Activated CD8-positive, alpha-beta memory T cell treated with anti-CD3 and anti-CD28 coated beads, Interleukin-2, amount 10 ng/mL, durations not matched to agents 7 days and 5 days (primary cell): Measurements from ENCODE around the gene RASA3. TPM values are rescaled to one million over a fixed set of nuclear protein-coding genes. Genes with fewer than 3 reads are reported as not detected.

Experiments used
- ATAC-seq: fragments of 150-1000 bp; cut with Tn5 transposase; one replicate; pipeline ENCODE4 v1.10.0; 2021; ENCODE audit warnings: moderate library complexity
- CTCF ChIA-PET: fragments of 350-600 bp; sonication (Branson Sonifier 250); formaldehyde crosslinking; loops from one replicate; lab custom pipeline; 2021; ENCODE audit warnings: antibody characterized with exemption; lab: Charles Lee
- DNase-seq: peaks from one replicate; pipeline ENCODE4 v3.0.0-alpha.2; 2020
- H3K27ac Mint-ChIP-seq: one replicate; pipeline ENCODE4 v1.8.0; 2021; ENCODE audit warnings: mild to moderate bottlenecking, mixed read lengths
- H3K27me3 Mint-ChIP-seq: one replicate; pipeline ENCODE4 v1.8.0; 2021; ENCODE audit warnings: mixed read lengths
- H3K36me3 Mint-ChIP-seq: one replicate; pipeline ENCODE4 v1.8.0; 2021; ENCODE audit warnings: mild to moderate bottlenecking, mixed read lengths
- H3K4me1 Mint-ChIP-seq: one replicate; pipeline ENCODE4 v1.8.0; 2021; ENCODE audit warnings: mixed read lengths
- H3K4me3 Mint-ChIP-seq: one replicate; pipeline ENCODE4 v1.8.0; 2021; ENCODE audit warnings: mild to moderate bottlenecking, moderate library complexity, mixed read lengths
- H3K9me3 Mint-ChIP-seq: one replicate; pipeline ENCODE4 v1.8.0; 2022; ENCODE audit warnings: low read depth, mixed read lengths
- total RNA-seq, 2 experiments: library from RNA; stranded (reverse); gene quantifications; one replicate each; pipeline ENCODE4 v1.2.3, GENCODE V29; 2021

RASA3 gene
- total RNA-seq, 2 experiments from 2014 or later, result 16.3 to 49.2 TPM

- H3K4me3 Mint-ChIP-seq, result no peak overlapping the region
- no peaks in the 10 kb centered on the region for H3K36me3 Mint-ChIP-seq
- ATAC-seq (no peak), DNase-seq (no peak)
- no peaks in the 10 kb centered on the region for H3K4me1 Mint-ChIP-seq
- no peak overlapping the region for H3K27ac Mint-ChIP-seq
- peaks cover 55% of the 10 kb centered on the region for H3K27me3 Mint-ChIP-seq
- CTCF ChIA-PET, result interaction anchor here (1.1 kb wide), 1 partner anchor 289 kb away, joined by 3 read pairs; no protein-coding TSS in a partner anchor
- no peaks in the 10 kb centered on the region for H3K9me3 Mint-ChIP-seq
Observed at GRCh38 chr13:113937527-113938180, 194.8 kb downstream of the RASA3 start.

DNA sequence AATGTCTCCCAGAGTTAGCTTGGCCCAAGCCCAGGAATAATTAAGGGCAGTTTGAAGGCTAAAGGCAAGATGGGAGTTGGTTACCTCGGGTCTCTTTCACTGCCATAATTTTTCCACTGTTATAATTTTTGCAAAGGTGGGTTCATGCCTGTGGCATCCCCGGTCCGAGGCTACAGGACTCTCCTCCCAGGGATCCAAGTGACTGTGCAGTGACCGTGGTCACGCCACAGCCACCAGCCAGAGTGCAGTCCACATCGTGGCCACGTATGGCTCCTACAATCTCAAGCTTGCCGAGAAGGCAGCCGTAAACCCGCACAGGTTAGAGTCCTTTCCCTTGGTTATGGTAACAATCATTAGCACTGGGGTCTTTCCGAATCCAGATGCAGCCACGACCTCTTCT is 195.3 kb downstream of the RASA3 start:
- CTCF ChIA-PET, result interaction anchor here (1.1 kb wide), 1 partner anchor 289 kb away, joined by 3 read pairs; no protein-coding TSS in a partner anchor
- peaks cover 4% of the 10 kb centered on the region for H3K4me1 Mint-ChIP-seq
- ATAC-seq, result no peak
- H3K27me3 Mint-ChIP-seq, result peaks cover 60% of the 10 kb centered on the region
- no peaks in the 10 kb centered on the region for H3K36me3 Mint-ChIP-seq
- no peak overlapping the region for H3K27ac Mint-ChIP-seq
- no peak overlapping the region for H3K4me3 Mint-ChIP-seq
- no peaks in the 10 kb centered on the region for H3K9me3 Mint-ChIP-seq
- DNase-seq, result no peak

DNA sequence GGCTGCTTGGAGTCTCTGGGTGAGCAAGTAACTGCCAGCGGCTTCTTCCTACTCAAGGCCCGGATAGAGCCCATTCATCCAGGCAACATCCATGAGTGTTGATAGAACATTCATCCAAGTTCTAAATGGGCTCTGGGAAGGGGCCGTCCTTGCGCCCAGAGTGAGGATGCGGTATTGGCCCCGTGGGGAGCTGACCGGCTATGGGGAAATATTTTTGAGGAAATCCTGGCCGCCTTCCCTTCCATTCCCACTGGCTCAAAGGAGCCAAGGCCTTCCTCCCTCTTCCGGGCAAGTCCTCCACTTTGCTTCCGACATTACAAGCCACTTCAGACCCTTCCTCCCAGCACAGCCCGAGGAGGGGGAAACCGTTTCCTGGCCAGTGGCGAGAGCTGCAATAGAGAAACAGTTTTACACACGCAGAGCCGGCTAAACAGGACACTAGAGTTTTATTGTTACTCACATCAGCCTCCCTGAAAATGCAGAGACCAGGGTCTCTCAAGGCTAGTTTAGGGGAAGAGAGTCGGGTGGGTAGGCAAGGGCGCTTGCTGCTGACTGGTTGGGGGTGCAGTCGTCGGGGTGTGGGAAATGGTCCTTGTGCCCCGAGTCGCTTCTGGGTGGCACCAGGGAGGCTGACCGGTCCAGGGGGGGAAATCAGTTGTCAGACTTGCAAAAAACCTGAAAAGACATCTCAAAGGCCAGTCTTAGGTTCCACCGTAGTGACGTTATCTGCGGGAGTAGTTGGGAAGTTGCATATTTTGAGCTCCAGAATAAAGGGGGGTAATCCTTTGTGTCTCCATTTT is 196.1 kb downstream of the RASA3 start:
- Mint-ChIP-seq H3K27ac (no peak overlapping the region), H3K36me3 (no peaks in the 10 kb centered on the region), H3K9me3 (no peaks in the 10 kb centered on the region), H3K4me3 (no peak overlapping the region), H3K4me1 (peaks cover 11% of the 10 kb centered on the region), H3K27me3 (peaks cover 67% of the 10 kb centered on the region)
- CTCF ChIA-PET, result no interaction called here
- ATAC-seq (no peak), DNase-seq (no peak)

DNA sequence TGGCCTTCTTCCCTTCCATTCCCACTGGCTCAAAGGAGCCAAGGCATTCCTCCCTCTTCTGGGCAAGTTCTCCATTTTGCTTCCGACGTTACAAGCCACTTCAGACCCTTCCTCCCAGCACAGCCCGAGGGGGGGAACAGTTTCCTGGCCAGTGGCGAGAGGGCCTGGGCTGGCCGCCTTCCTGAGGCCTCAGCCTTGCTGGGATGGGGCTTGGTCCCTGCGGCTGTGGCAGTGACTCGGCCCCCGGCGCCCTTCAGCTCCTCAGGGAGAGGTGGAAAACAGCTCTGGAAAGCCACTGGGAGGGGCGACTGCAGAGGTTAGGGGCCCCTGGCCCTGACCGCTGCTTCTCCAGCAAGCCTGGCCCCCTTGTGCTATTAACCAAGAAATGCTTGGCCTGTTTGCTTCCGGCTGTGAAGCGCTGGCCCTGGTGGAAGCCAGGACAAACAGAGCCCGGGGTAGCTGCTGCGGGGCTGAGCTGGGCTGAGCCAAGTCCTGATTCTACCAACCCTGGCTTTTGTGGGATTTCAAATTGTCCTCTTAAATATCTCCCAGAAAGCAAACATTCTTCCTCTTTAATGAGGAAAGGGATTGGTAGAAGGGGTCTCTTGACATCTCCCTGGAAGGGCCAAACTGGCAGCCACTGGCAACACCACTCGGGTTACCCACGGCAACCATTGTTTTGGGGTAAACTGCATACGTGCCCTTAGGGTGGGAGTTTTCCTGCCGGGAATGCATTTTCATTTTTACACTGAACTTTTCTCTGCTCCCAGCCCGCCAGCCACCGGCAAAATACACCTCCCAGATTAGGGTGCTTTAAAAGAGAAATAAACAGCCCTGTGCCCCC is 197.2 kb downstream of the RASA3 start:
- no peak for DNase-seq
- ATAC-seq, result no peak
- Mint-ChIP-seq H3K27me3 (peaks cover 76% of the 10 kb centered on the region), H3K36me3 (no peaks in the 10 kb centered on the region), H3K4me3 (no peak overlapping the region), H3K9me3 (no peaks in the 10 kb centered on the region), H3K27ac (no peak overlapping the region), H3K4me1 (peaks cover 19% of the 10 kb centered on the region)
- CTCF ChIA-PET, result no interaction called here

DNA sequence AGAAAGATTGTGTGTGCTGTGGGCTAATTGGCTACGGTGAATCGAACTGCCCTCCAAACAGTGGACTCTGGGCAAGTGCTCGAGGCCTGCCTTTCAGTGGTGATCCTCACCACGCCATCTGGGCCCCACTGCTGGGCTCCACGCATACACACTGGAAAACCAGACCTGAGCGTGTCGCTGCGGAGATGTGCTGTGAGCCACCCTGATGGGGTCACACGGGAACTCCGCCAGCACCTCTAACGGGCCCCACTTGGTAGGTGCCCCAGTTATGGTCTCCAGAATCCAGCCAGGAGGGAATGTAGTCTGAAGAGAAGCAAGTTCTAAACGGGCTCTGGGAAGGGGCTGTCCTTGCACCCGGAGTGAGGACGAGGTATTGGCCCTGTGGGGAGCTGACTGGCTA is 197.8 kb downstream of the RASA3 start:
- peaks cover 83% of the 10 kb centered on the region for H3K27me3 Mint-ChIP-seq
- ATAC-seq (no peak), DNase-seq (no peak)
- H3K4me1 Mint-ChIP-seq, result peaks cover 19% of the 10 kb centered on the region
- H3K9me3 Mint-ChIP-seq, result no peaks in the 10 kb centered on the region
- no peak overlapping the region for H3K27ac Mint-ChIP-seq
- H3K4me3 Mint-ChIP-seq, result no peak overlapping the region
- CTCF ChIA-PET, result no interaction called here
- H3K36me3 Mint-ChIP-seq, result no peaks in the 10 kb centered on the region

- CTCF ChIA-PET, result no interaction called here
- no peak for DNase-seq
- Mint-ChIP-seq H3K4me1 (peaks cover 19% of the 10 kb centered on the region), H3K9me3 (no peaks in the 10 kb centered on the region), H3K27me3 (peaks cover 90% of the 10 kb centered on the region), H3K27ac (no peak overlapping the region), H3K36me3 (no peaks in the 10 kb centered on the region), H3K4me3 (no peak overlapping the region)
- no peak for ATAC-seq
Observed at GRCh38 chr13:113933901-113934300, 198.5 kb downstream of the RASA3 start.

DNA sequence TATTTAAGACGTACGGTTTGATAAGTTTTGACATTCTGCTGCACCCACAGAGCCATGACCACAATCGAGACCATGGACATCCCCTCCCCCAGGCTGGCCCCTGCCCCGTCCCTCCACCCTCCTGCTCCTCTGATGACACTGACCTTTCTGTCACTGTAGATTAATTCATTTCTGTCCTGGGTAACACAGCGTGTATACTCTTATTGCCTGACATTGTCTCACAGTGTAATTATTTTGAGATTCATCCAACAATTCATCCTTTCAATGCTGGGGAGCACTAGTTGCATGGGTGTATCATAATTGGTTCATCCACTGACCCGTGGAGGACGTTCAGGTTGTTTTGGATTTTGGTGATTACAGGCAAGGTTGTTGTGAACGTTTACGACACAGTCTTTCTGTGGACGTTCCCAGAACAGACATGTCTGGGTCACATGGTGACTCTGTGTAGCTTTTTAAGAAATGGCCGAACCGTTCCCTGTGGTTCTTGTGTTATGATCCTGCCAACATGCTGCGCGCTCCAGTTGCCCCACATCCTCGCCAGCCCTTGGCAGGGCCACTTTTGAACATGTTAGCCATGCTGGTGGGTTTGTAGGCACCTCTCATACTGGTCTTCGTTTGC is 200.5 kb downstream of the RASA3 start:
- no peaks in the 10 kb centered on the region for H3K9me3 Mint-ChIP-seq
- peaks cover 89% of the 10 kb centered on the region for H3K27me3 Mint-ChIP-seq
- DNase-seq (no peak), ATAC-seq (no peak)
- no peaks in the 10 kb centered on the region for H3K36me3 Mint-ChIP-seq
- H3K4me3 Mint-ChIP-seq, result no peak overlapping the region
- peaks cover 19% of the 10 kb centered on the region for H3K4me1 Mint-ChIP-seq
- CTCF ChIA-PET, result interaction anchor here (1.5 kb wide), 1 partner anchor 116 kb away, joined by 3 read pairs; no protein-coding TSS in a partner anchor
- no peak overlapping the region for H3K27ac Mint-ChIP-seq

GRCh38 chr13:113930671-113931637 is 201.5 kb downstream of the RASA3 start:
- Mint-ChIP-seq H3K4me1 (peaks cover 19% of the 10 kb centered on the region), H3K4me3 (no peak overlapping the region), H3K36me3 (no peaks in the 10 kb centered on the region), H3K27me3 (peaks cover 91% of the 10 kb centered on the region), H3K27ac (peak overlapping the region; percentile 53), H3K9me3 (no peaks in the 10 kb centered on the region)
- CTCF ChIA-PET, result interaction anchor here (1.5 kb wide), 1 partner anchor 115 kb away, joined by 3 read pairs; no protein-coding TSS in a partner anchor
- DNase-seq (peak; percentile 90), ATAC-seq (peak; percentile 84)

GRCh38 chr13:113929628-113930615 is 202.5 kb downstream of the RASA3 start:
- no peak for DNase-seq
- peaks cover 19% of the 10 kb centered on the region for H3K4me1 Mint-ChIP-seq
- no peaks in the 10 kb centered on the region for H3K9me3 Mint-ChIP-seq
- no peak for ATAC-seq
- H3K27me3 Mint-ChIP-seq, result peaks cover 94% of the 10 kb centered on the region
- no peak overlapping the region for H3K4me3 Mint-ChIP-seq
- no peaks in the 10 kb centered on the region for H3K36me3 Mint-ChIP-seq
- CTCF ChIA-PET, result no interaction called here
- no peak overlapping the region for H3K27ac Mint-ChIP-seq

GRCh38 chr13:113928685-113929627 is 203.5 kb downstream of the RASA3 start:
- Mint-ChIP-seq H3K4me1 (peaks cover 19% of the 10 kb centered on the region), H3K36me3 (no peaks in the 10 kb centered on the region), H3K27ac (no peak overlapping the region), H3K27me3 (peaks cover 91% of the 10 kb centered on the region), H3K9me3 (no peaks in the 10 kb centered on the region), H3K4me3 (no peak overlapping the region)
- CTCF ChIA-PET, result no interaction called here
- DNase-seq (no peak), ATAC-seq (no peak)
